ENCODE results near the gene FAM170A.

FAM170A gene, protein sequence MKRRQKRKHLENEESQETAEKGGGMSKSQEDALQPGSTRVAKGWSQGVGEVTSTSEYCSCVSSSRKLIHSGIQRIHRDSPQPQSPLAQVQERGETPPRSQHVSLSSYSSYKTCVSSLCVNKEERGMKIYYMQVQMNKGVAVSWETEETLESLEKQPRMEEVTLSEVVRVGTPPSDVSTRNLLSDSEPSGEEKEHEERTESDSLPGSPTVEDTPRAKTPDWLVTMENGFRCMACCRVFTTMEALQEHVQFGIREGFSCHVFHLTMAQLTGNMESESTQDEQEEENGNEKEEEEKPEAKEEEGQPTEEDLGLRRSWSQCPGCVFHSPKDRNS

DNA sequence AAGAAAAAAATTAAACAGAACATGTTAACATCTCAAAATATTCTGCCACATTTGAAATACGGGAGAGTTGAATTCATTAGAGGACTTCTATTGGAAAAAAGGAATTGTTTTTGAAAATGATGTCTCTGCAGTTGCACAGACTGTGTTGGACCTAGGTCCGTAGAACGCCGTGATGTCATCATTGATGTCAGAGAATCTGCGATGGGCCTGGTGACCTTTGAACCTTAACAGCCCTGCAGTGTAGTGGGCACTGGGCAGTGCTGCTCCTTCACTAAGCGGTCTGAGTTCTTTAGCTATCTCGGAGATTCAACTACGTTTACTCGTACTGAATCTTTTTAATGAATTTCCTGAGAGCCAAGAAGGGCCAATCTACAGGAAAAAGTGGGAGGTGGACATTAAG is at the start of gene FAM170A:
TSS of gene FAM170A (plus strand) at position 220 of the 400 bp plus-strand sequence. CDS start 211 bp downstream, outside the sequence.
- DNase-seq (ENCODE audit: low read depth) = no peak

DNA sequence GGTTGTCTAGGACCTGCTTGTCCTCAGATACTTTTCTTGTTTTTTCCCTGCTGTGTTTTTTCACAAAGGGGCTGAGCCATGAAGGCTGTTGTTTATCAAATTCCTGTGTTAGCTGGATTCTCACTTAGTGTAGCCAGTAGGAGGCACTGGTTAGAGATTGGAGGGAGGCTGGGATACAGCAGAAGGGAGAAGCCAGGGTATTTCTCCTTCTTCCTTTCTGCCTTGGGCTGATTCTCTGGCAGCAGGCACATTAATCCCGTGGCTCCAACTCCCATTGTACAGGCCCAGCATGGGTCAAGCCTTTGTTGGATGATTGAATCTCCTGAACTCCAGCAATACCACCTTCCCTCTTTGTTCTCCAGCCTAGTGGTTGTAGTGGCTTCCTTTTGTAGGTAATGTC is 46.4 kb upstream of the FAM170A start:
- no peak for DNase-seq (ENCODE audit: low read depth)

DNA sequence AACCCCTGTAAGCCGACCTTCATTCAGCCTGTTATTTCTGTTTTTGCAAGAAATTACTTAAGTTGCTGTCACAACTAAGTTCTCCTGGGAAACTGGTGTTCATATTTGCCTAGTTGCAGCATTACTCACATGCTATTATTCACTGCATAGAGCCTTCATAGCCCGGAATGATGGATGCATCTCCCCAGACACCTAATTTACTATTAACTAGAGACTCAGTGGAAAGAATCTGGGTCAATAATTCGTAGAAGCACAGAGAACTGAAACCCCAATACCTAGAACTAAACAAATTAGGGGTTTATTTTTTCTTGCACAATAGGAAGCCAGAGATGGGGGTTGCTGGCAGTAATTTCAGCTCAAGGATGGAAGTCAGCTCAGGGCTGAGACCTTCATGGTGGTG is 45.7 kb upstream of the FAM170A start:
- DNase-seq (ENCODE audit: low read depth) = no peak

DNA sequence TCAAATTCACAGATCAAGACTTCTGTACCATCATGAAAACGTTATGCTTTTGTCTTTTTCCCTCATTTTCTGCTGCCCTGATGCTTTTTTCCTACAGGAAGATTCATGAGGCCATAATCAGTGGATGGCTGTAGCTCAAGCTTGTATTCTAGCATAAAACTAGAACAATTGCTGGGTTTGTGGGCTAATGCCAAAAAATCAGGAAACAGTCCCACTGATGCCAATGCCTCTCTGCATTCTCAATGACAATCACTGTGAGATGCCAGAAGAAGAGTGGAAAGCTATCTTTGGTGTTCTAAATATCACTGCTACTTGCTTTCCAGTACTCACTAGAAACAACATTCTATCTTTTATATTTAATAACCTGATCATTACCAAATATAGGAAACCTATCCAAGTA is 33.3 kb upstream of the FAM170A start:
- DNase-seq (ENCODE audit: low read depth) = no peak

DNA sequence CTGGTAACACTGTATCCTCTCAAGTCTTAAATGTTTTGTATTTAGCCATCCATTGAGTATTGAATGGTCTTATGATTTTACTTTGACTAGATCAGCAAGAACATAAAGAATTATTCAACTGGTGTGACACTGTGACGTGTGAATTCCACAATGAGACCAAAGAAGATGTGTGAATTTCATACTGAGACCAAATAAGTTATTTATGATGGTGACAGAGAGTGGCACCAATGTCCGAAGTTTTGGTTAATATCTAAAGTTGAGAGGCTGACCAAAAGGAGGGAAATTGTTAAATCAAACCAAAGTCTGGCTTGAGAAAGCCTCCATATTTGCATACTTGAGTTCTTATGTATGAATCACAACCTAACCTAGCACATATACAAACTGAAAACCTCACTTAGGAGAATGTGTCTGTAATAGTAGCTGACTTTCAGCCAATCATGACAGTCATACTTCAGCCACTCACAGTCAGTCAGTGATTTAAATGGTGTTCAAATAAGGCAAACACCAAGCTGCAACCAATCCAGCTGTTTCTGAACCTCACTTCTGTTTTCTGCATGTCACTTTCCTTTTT is 31.5 kb upstream of the FAM170A start:
- DNase-seq (ENCODE audit: low read depth) = no peak

DNA sequence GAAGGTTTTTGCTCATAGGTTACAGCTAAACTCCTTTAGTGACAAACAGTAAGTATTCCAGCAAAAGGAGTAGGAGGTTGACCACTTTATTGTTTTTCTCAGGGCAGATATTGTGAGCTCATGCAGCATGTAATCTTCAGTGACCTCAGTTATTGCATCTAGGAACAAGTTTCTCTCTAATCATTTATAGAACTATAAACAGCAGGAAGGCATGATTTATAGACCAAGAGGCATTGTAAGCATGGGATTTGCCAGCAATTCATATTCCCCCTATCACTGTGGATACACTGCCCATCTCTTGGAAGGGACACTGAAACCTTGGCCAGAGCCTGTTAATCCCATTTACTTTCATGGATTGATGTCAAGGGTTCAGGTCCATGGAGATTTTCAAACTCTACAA is 15.4 kb upstream of the FAM170A start:
- DNase-seq (ENCODE audit: low read depth) = no peak

DNA sequence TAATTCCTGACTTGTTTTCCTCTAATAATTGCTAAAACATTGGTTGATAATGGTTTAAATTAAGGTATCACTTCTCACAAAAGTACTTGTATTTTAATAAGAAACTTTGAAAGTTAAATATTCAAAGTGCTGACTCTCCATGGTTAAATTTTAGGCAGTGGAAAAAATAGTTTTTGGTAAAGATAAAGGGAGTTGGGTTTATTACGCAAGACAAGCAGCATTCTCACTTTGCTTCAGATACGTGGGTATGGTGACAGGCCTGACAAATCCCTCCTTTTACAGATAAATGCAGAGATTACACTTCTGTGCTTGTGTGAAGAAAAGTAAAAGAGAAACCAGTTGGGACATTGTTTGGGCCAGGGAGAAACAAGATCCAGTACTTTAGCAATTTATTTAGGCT is 14.5 kb upstream of the FAM170A start:
- no peak for DNase-seq (ENCODE audit: low read depth)

DNA sequence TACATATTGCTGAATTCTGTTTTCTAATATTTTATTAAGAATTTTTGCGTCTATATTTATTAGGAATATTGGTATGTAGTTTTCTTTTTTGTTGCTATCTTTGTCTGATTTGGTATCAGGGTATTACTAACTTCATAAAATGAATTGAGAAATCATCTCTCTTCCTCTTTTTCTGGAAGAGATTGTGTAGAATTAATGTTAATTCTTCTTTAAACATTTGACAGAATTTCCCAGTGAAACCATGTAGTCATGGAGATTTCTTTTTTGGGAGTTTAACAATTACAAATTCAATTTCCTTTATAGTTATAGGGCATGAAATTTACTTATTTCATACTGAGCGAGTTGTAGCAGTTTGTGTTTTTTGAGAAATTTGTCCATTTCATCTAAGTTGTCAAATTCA is 3.3 kb upstream of the FAM170A start:
- DNase-seq (ENCODE audit: low read depth) = no peak

DNA sequence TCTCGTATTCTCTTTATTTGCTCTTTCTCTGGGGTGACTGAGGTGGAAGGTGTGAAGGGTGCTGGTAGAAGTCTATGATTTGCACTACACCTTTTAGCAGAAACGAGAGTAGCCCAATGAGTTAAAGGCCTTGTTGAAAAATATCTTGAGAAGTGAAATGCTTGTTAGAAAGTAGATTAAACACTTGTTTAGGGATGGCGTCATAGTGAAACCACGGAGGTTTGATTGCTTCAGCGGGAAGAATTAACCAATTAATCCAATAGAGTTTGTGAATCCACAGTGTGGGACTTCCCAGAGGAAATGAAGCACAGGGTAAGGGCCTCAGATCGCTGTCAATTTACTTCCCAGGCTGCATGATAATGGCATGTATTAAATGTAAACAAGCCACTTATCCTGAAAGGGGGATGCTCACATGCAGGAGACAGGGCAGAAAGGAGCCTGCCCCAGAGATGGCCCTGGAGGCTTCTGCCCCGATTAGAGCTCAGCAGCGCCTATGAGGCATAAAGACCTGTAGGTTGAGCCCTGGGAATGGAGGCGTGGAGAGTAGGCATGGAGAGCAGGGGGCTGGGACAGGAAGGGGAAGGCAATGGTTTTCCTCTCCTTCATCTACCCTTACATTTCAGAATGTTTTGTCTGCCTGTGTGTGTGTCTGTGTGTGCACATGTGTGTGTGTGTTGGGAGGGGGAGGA is 1.5 kb downstream of the FAM170A start:
- no peak for DNase-seq (ENCODE audit: low read depth)

DNA sequence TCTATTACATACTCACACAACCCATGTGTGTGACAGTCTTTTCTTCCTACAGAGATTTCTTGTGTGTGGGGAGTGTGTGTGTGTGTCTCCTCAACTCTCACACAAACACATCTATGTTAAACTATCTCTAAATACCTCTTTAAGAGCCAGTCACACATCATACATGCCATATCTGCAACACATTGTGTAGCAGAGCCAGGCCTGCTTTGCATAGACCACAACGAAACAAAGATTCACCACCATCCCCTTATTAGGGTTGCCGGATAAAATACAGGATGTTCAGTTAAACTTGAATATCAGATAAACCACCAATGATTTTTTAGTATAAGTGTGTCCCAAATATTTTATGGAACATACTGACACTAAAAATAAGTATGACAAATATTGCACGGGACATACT is 2.3 kb downstream of the FAM170A start:
- DNase-seq (ENCODE audit: low read depth) = no peak

DNA sequence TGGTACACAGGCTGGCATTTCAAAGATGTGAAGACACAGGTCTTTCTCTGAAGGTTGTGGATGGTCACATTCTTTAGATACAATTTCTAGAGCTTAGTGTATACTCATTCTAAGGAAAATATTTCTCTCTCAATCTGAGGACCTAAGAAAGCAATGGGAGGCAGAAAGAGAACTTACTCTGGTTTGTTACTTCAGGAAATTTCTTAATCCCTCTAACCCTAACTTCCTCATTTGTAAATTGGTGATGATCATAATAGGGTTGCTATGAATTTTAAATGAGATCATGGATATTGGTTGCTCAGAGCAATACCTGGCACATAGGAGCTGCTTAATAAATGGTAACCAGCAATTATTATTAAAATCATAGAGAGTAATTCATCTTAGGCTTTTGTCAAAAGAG is 22.1 kb downstream of the FAM170A start:
- DNase-seq (ENCODE audit: low read depth) = no peak

DNA sequence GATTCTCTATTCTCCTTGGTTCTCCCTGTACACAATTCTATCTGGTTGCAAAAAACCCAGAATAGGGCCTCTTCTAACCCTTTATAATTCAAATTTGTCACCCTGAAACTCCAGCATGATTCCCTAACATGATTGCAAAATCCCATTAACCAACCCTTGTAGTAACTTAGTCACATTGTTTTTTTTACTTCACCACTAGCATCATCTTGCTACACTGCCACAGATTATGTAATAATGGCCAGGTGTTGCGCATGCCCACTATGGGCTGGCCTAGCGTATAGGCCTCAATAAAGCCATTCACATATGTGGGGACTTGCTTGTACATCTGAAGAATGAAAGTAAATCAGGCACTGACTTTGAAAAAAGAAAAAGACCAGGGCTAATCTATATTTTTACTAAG is 25.7 kb downstream of the FAM170A start:
- DNase-seq (ENCODE audit: low read depth) = no peak

DNA sequence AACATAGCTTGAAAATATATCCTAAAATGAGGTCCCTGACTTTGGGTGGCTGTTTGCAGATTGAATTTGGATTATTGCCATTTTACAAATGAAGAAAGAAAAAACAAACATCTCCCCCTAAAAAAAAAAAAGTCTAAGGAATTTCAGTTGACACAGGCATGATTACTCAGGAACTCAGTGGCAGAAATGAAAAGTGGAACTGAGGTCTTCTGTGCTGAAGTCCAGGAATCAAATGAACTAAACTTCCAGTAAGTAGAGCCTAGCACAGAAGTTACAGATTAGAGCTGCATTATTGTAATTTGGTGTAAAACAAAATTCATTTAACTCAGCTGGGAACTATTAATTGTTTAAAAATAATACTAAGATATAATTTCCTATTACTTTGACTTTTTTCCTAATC is 26.7 kb downstream of the FAM170A start:
- DNase-seq (ENCODE audit: low read depth) = no peak

DNA sequence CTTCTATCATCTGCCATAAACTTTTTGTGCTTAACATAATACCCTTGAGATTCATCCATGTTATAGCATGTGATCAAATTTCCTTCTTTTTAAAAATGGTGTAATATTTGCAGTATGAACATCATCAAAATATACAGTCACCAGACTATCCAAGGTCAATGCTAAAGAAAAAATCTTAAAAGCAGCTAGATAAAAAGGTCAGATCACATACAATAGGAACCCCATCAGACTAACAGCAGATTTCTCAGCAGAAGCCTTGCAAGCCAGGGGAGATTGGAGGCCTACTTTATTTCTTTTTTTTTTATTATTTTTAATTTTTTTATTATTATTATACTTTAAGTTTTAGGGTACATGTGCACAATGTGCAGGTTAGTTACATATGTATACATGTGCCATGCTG is 37.2 kb downstream of the FAM170A start:
- DNase-seq (ENCODE audit: low read depth) = no peak

DNA sequence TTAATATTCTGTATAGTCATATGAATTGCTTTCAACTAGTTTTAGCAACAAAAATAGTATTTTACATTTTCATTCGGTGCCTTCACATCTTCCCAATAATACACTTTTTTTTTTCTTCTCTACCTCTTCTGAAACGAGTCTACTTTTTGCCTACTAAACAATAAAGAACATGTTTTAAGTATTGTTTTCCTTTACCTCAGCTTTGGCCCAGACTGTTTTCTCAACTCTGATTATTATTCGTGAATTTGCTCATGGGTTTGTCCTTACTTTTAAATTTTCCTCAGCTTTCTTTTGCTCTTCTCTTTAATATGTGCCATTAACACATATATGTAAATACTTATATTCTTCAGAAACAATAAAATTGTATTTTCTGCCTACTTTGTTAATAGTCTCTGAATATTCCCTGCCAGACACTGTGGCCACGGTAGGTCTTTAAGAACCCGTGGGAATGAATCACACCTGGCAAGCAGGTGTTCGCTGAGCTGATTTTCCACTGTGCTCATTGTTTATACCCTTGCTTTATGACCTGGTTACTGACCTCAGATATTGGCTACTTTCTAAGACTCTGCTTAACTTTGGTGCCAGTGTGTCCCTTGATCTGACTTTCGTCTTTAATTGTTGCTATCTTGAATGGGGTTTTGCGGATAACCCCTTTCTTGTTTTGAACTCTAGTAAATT is 49.1 kb downstream of the FAM170A start:
- no peak for DNase-seq (ENCODE audit: low read depth)

DNA sequence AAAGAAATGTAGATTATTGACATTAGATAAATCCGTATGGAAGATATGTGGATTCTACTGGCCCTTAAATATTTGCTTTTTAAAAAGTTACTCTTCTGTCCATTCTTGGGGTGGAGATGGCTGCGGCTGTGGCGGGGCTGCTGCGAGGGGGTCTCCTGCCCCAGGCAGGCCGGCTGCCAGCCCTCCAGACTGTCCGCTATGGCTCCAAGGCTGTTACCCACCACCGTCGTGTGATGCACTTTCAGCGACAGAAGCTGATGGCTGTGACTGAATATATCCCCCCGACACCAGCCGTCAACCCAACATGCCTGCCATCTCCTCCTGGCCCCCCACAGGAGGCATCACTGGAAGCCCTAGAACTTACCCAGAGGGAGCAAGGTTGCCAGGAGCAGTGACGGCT is 50.7 kb downstream of the FAM170A start:
- DNase-seq (ENCODE audit: low read depth) = no peak

DNA sequence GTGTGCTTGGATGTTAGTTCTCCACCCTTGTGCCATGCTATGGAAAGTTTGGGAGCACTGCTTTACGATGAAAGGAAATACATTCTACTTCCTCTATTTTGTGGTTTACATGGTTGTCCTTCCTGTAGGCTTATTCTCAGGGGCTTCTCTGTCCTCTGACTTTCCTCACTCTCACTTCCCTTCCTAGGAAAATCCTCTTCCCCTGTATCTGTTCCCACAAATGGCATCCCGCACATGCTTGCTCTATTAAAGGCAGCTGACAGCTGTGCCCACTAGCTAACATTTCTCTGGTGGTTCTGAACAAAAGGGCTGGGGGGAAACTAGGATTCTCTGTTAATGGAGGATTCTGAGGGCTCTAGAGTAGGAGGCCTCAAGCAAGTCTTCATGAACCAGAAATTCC is 52.4 kb downstream of the FAM170A start:
- DNase-seq (ENCODE audit: low read depth) = no peak

DNA sequence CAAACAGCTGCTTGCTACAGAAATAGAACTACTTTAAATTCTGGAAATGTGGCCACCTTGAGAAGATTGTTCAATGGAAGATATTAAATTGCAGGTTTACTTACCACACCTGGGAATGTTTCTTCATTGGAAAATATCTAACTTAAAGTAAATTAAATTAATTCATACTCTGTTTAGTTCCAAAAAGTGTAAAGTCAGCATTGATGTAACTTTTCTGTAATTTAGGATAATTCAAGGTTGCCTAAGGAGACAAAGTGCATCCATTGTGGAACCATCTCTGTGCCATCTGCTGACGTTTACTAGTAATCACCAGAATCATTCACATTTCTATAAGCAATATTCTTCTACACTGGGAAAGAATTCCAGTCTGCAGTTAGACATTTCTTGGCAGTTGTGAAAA is 53.0 kb downstream of the FAM170A start:
- no peak for DNase-seq (ENCODE audit: low read depth)
